ENCODE results near the gene AGBL5.

AGBL5 gene

GRCh38 chr2:27039426-27039825 lies 12.0 kb upstream of the AGBL5 start:
- Histone ChIP-seq H3K27me3 (ENCODE audit: insufficient read depth, poor library complexity, severe bottlenecking) (no peaks in the 10 kb centered on the region), H3K27ac (replicated peaks) (no peak overlapping the region), H3K4me3 (replicated peaks; ENCODE audit: insufficient read depth, low read length) (no peak overlapping the region)
- TF ChIP-seq CTCF (IDR thresholded peaks at IDR 0.05; ENCODE audit: insufficient read depth, low read length) (no peak), REST (IDR thresholded peaks at IDR 0.05; ENCODE audit: insufficient replicate concordance, low read depth) (no peak), SPI1 (IDR thresholded peaks at IDR 0.05; ENCODE audit: borderline replicate concordance, low read depth) (no peak), POLR2AphosphoS5 (IDR thresholded peaks at IDR 0.05; ENCODE audit: low read depth) (no peak), GABPA (IDR thresholded peaks at IDR 0.05; ENCODE audit: low read depth) (no peak)
- no peak for DNase-seq (ENCODE audit: low read depth in 1 of 2, low spot score in 1 of 2)

- DNase-seq (ENCODE audit: low read depth in 1 of 2, low spot score in 1 of 2) = no peak
- H3K27me3 ChIP-seq (ENCODE audit: insufficient read depth, poor library complexity, severe bottlenecking) = no peaks in the 10 kb centered on the region
- TF ChIP-seq POLR2AphosphoS5 (IDR thresholded peaks at IDR 0.05; ENCODE audit: low read depth) (no peak), SPI1 (IDR thresholded peaks at IDR 0.05; ENCODE audit: borderline replicate concordance, low read depth) (no peak), CTCF (IDR thresholded peaks at IDR 0.05; ENCODE audit: insufficient read depth, low read length) (no peak), GABPA (IDR thresholded peaks at IDR 0.05; ENCODE audit: low read depth) (no peak), REST (IDR thresholded peaks at IDR 0.05; ENCODE audit: insufficient replicate concordance, low read depth) (no peak)
- no peak overlapping the region for H3K27ac ChIP-seq (replicated peaks)
- no peak overlapping the region for H3K4me3 ChIP-seq (replicated peaks; ENCODE audit: insufficient read depth, low read length)
Observed at GRCh38 chr2:27039871-27040270, 11.6 kb upstream of the AGBL5 start.

GRCh38 chr2:27040282-27040681 lies 11.2 kb upstream of the AGBL5 start:
- Histone ChIP-seq H3K27ac (replicated peaks) (no peak overlapping the region), H3K4me3 (replicated peaks; ENCODE audit: insufficient read depth, low read length) (no peak overlapping the region), H3K27me3 (ENCODE audit: insufficient read depth, poor library complexity, severe bottlenecking) (no peaks in the 10 kb centered on the region)
- no peak for DNase-seq (ENCODE audit: low read depth in 1 of 2, low spot score in 1 of 2)
- TF ChIP-seq GABPA (IDR thresholded peaks at IDR 0.05; ENCODE audit: low read depth) (no peak), POLR2AphosphoS5 (IDR thresholded peaks at IDR 0.05; ENCODE audit: low read depth) (no peak), SPI1 (IDR thresholded peaks at IDR 0.05; ENCODE audit: borderline replicate concordance, low read depth) (no peak), CTCF (IDR thresholded peaks at IDR 0.05; ENCODE audit: insufficient read depth, low read length) (no peak), REST (IDR thresholded peaks at IDR 0.05; ENCODE audit: insufficient replicate concordance, low read depth) (no peak)

Data from HL-60 (cell line).